H1 (cell line): ENCODE measurements around the gene IPO13. TPM values are rescaled to one million over a fixed set of nuclear protein-coding genes. Genes with fewer than 3 reads are reported as not detected.

Source experiments
- BRCA1 ChIP-seq: IDR thresholded peaks from 2 replicates; pipeline ENCODE4 v1.6.1; 2012; ENCODE audit warnings: low read depth, low read length, improper control_type of control experiment
- CREB1 ChIP-seq: IDR thresholded peaks from 2 replicates; pipeline ENCODE4 v1.6.1; 2012; ENCODE audit warnings: inconsistent platforms
- E2F6 ChIP-seq: IDR thresholded peaks from 2 replicates; pipeline ENCODE4 v1.6.1; 2012; ENCODE audit warnings: inconsistent platforms
- HDAC6 ChIP-seq: IDR thresholded peaks from one replicate; pipeline ENCODE4 v1.7.1; 2012; ENCODE audit warnings: low read depth, mild to moderate bottlenecking, inconsistent platforms, low read length, moderate library complexity
- POU5F1 ChIP-seq: IDR thresholded peaks from 2 replicates; pipeline ENCODE4 v1.6.1; 2011; ENCODE audit warnings: low read depth, mild to moderate bottlenecking, low read length, moderate library complexity
- RFX5 ChIP-seq: IDR thresholded peaks from 2 replicates; pipeline ENCODE4 v1.6.1; 2011; ENCODE audit warnings: low read depth, low read length, improper control_type of control experiment, borderline replicate concordance
- SP1 ChIP-seq: IDR thresholded peaks from 2 replicates; pipeline ENCODE4 v1.6.1; 2011; ENCODE audit warnings: low read depth, low read length
- polyA plus RNA-seq, 7 experiments: library from polyadenylated mRNA; depleted of rRNA in 3 of 7; stranded (reverse) in 5 of 7; unstranded in 2 of 7; fragments of >200 nt in 5 of 7; fragments of 200-250 nt in 2 of 7; gene quantifications; 1 replicate in 5 of 7; 2 replicates in 1 of 7; 4 replicates in 1 of 7; pipeline versions ENCODE4 v1.2.1 to v1.2.3, GENCODE V29; 2011 to 2013; ENCODE audit warnings: missing spikeins in 2 of 7, mixed read lengths in 2 of 7
- total RNA-seq: library from RNA; stranded (reverse); fragmentation: NEBNext Ultra II Directional; extraction: Animal tissue kit (Norgen Biotek cat#: 25700); gene quantifications from 2 replicates; pipeline ENCODE4 v1.2.1, GENCODE V29; 2021

The IPO13 gene
- total and polyA plus RNA-seq, 2 of the 8 experiments (the other 6 are each of a cell fraction or from before 2014, with no cell fraction given), result 23.0 to 27.0 TPM

- no peak for TF ChIP-seq SP1
- TF ChIP-seq E2F6, result no peak
- no peak for TF ChIP-seq HDAC6
- TF ChIP-seq POU5F1, result no peak
- no peak for TF ChIP-seq BRCA1
- TF ChIP-seq CREB1, result no peak
- no peak for TF ChIP-seq RFX5
Measured at GRCh38 chr1:44016041-44016889, 69.5 kb downstream of the IPO13 start (continued).
